GM18507 (cell line): ENCODE data around the gene RAB11FIP4.

Source experiments
- DNase-seq: peaks from one replicate; pipeline ENCODE4 v3.0.0; 2011; ENCODE audit warnings: low read depth; ENCODE audit not compliant: insufficient read length; ENCODE audit errors: extremely low spot score
- FAIRE-seq: peaks from 2 replicates; lab custom pipeline; 2011; peaks lifted over from hg19 to GRCh38; lab: Jason Lieb, UNC

The RAB11FIP4 gene

DNA sequence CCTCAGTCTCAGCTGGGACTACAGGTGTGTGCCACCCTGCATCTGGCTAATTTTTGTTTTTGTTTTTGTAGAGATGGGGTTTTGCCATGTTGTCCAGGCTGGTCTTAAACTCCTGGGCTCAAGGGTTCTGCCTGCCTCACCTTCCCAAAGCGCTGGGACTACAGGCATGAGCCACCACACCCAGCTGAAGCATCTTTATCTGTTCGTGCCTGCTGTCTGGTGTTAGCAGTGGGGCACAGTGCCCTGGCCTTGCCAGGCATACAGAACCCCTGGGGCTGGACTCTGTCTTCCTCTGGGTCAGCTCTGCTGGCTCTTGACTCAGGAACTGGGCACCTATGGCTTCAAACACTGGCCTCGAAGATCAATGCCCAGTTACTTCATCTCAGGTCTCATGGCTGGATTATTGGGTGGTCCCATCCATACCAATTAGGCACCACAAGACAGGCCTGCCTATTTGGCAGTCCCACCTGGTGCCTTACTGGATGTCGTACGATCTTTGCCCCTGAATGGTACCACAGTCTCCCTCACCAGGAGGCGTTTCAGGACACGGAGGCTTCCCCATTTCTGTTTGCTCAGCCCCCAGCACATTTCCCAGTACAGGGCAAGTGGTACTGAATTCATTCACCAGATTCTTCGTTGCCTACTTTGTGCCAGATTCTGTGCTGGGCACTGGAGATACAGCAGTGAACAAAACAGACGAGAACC lies 99.3 kb downstream of the RAB11FIP4 start:
- no peak for FAIRE-seq
- no peak for DNase-seq

DNA sequence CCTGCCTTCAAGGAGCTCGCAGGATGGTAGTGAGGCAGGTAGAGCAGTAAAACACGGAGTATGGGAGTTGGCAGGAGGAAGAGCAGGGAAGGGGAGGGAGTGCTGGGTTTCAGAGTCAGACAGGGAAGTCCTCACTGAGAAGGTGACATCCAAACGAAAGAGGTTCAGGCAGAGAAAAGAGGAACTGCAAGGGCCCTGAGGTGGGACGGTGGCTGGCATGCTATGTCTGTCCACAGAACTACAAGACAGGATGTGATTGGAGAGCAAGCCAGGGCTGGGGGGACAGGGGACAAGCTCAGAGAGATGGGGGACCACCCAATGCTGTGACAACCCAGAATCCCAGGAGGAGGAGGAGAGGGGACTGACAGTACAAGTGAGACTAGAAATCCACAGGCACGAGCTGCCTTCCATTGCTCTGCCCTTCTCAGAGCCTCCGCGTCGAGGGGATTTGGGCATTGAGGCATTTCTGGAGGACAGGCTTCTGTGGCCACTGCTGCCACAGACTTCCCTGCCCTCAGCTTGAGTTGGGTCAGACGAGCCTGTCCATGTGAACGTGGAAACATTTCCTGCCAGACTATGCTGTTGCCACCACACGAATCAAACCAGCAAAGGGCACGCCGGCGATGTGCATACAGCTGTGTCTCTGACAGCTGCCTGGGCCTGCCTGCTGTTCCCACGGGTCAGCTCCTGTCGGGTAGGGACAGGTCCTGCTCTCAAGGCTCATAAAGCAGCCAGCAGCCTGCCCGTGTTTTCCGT lies 100.1 kb downstream of the RAB11FIP4 start:
- DNase-seq (no peak), FAIRE-seq (peak; percentile 94)

DNA sequence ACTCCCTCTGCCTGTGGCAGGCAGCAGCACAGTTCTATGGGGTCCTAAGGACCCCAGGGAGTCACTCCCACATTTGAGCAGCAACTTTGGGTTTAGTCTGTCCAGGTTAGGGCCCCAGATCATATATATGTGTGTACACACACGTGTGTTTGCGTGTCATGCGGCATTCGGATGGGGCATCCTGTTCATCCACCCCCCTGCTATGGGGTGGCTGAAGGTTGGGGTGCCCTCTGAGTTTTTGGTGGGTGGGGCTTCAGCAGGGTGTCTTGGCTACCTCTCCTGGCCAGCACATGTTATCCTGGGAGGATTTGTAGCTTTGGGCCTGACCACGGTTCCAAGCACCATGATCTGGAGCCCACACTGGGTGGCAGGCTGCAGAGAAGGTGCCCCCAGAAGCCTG lies 100.7 kb downstream of the RAB11FIP4 start:
- FAIRE-seq (no peak), DNase-seq (no peak)

DNA sequence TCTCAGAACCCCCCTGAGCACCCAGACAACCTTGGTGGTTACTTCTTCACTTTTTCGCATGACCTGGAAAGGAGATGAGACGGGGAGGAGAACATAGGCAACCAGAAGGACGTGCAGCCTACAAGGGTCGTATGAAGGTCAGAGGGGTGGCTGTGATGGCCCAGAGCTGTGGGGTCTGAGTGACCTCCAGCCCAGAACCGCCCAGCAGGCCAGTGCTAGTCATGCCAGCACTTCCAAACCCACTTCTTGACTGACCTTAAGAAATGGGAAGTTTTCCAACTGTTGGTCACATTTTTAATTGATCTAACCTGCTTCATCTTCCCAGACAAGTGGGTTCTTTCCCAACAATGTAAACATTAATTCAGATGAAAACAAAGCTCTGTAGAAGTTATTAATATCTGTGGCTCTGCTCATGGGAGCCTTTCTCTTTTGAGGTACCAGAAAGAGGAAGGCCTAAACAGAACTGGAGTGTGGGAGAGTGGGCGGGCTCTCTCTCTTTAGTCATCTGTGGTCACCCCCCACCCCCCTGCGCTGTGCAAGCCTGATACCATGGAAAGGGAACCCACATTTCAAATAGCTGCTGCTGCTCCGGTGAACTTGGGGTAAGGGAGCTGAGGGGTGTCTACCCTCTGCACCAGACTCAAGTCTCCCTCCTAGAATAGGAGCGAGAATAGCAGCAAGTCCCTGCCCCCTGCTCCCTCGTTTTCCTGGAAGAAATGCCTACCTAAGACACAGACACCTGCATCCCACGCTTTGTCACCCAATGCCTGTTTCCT lies 101.6 kb downstream of the RAB11FIP4 start:
- DNase-seq (no peak), FAIRE-seq (peak; percentile 92)

DNA sequence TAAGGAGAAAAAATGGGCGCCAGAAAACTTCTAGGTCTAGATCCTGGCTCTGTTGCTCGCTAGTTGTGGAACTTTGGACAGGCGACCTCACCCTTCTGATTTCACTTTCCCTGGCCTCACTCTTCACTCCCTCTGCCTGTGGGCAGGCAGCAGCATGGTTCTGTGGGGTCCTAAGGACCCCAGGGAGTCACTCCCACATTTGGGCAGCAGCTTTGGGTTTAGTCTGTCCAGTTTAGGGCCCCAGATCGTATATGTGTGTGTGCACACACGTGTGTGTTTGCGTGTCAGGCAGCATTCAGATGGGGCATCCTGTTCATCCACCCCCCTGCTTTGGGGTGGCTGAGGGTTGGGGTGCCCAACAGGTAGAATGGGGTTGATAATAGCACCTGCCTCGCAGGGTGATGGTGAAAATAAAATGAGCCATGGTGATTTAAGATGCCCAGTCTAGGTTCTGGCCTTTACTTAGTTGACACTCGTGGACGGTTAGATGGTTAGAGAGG lies 102.2 kb downstream of the RAB11FIP4 start:
- FAIRE-seq, result no peak
- no peak for DNase-seq

DNA sequence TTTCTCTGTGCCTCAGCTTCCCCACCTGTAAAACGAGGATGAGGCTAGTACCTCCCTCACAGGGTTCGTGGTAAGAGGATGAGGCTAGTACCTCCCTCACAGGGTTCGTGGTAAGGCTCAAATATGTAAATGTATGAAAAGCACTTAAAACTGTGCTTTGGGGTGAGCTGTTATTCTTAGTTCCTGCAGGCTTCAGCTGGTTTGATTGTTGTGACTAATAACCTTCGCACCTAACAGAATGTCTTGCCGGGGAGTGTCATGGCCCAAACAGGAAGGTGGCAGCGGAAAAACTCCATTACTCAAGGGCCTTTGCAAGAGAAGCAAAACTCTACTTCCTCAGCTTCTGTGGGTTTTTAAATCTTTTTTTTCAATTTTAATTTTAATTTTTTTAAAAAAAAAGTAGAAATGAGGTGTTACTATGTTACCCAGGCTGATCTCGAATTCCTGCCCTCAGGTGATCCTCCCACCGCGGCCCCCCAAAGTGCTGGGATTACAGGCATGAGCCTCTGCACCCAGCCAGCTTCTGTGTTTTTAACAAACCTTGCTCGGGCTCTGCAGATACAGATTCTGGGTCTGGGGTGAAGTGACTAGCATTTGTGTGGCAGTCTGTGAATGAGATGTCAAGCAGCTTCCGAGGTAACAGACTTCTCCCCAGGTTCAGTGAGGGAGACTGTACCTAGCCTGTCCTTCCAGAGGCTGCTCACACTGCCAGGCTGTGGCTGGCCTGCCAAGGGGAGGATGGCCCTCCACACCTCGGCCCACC lies 103.0 kb downstream of the RAB11FIP4 start:
- no peak for DNase-seq
- FAIRE-seq, result peak; percentile 94

DNA sequence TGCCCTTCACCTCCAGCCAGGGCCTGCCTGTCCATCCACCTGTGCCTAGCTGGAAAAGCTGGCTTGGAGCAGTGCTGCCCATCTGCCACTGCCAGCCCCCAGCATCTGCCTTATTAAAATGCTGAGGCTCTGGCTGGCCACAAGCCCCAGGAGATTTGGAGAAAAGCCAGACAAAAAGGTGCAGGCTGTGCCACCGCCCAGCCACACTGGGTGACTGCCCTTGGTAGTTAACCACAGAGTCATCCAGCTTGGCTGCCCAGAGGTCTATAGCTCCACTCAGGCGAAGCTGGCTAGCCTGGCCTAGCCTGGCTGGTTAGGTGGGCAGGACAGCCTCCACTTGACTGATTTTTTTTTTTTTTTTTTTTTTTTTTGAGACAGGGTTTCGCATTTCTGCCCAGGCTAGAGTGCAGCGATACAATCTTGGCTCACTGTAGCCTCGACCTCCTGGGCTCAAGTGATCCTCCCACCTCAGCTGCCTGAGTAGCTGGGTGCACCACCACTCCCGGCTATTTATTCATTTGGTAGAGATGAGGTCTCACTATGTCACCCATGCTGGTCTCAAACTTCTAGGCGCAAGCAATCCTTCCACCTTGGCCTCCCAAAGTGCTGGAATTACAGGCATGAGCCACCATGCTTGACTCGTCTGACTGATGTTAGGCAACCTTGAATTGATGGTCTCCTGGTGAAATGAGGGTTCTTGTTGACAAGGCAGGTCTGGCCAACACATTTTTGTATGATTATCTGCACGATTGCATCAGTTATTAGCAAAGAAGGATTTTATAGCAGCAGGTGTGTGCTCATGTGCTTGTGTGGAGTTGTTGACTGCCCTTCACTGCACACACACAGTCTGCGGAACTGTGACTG lies 103.8 kb downstream of the RAB11FIP4 start:
- FAIRE-seq (peak; percentile 76), DNase-seq (no peak)

DNA sequence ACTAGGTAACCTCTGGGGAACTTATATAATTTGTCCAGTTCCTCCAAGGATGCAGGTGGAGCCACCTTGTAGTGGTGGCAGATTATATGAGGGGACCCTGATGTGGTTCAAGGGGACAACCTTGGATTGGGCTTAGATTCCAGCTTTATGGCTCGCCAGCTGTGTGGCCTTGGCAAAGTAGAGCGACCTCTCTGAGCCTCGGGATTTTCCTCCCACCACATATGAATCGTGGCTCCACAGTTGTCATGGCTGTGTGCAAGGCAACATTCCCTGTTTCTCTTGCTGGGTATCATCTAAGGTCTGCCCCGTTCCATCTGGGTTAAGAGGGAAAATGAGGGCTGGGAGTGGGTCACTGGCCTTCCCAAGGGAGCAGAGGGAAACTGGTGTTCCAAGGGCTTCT lies 104.6 kb downstream of the RAB11FIP4 start:
- no peak for DNase-seq
- no peak for FAIRE-seq

DNA sequence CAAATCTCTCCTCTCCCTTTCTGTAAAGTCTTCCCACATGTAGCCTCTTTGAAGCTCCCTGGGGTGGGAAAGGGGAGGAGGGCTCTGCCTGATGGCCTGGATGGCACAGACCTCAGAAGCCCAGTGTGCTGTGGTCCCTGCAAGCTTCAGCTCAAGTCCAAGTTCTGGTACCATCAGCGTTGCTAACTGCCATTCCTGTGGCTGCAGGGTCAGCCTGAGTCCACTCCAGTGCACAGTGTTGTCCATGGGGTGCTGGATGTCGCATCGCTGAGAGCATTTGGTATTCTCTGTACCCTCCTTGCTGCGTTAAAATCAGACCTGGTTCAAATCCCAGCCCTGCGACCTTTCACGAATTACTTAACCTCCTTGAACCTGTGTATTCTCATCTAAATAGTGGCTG lies 105.1 kb downstream of the RAB11FIP4 start:
- no peak for FAIRE-seq
- no peak for DNase-seq

DNA sequence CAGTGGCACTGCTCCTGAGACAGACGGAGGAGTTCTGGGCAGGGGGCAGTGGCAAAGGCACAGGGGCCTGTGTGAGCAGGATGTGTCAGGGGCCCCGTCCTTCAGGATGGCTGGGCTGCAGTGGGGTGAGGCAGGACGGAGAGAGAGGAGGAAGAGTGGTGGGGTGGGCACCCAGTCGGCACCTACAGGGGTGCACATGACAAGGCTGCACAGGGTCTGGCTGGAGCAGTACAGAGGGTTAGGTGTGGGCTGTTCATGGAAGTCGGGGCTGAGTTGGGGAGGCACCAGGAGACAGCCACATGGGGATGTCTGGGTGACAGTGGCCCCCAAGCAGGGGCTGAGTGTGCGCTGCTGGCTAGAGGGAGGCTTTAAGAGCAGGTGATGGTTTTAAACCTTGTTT lies 106.0 kb downstream of the RAB11FIP4 start:
- FAIRE-seq, result no peak
- no peak for DNase-seq

DNA sequence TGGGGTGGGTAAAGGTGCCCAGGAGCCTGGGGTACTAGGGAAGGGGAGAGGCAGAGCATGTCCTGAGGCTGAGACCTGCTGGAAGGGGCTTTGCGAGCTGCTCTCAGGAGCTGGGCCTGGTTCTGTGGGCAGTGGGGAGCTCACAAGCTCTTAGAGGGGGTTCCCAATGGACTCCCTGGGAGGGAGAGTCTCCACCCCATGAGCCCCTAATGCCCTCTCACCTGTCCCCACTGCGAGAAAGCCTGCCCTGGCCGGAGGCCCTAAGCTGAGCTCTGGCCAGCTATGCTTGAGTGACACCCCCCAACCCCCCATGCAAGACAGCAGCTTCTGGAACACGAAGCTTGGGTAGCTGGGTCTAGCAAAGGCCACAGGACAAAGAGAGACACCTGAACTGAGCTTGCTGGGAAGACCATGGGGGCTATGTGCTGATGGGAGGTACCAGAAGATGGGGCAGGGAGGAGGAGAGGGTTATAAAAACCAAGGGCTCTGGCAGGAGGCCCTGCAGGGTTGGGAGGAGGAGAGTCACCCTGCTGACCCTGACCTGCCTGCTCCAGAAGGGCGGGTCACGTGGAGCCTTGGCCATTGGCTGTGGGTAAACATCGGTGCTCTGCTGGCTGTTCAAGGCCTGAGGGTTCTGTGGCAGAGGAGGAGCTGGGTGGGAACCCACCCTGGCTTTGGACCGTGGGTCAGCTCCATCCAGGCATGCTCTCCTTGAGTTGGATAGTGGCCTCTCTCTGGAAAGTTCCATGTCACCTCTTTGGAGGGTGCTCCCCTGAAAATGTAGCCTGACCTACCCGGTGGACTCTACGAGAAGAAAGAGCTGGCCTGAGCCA lies 106.7 kb downstream of the RAB11FIP4 start:
- DNase-seq (no peak), FAIRE-seq (no peak)

DNA sequence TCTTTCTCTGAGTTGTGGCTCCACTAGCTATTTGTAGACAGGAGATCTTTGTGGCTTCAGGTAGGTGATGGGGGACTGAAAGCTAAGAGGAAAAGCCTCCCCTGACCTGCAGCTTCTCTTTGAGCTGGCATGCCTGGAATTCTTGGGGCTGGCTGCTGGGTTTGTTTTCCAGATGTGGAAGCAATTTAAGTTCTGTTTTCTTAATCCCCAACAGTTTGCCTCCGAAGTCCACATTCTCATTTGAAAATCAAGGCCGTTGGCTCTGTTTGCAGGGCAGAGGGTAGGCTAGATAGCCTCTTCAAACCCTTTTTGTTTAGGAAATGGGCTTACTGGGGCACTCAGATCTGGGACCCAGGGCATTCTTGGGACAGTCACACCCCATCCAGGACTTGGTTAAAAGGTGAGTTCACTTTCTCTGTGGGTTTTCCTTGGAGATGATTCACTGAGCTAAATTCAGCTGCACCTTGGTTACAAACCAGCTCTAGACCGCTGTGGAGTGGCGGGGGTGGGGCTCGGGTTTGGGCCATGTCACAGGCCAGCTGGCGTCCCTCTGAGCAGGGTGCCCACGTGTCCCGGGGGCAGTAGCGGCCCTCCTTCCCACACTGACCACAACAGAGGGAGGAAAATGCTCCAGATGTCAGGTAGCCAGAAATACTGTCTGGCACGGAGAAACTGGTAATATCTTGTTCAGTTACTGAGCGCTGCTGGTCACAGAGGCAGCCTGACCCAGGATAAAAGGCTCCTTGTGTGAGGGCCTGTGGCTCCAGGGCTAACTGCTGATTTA lies 108.5 kb downstream of the RAB11FIP4 start:
- DNase-seq (no peak), FAIRE-seq (no peak)

DNA sequence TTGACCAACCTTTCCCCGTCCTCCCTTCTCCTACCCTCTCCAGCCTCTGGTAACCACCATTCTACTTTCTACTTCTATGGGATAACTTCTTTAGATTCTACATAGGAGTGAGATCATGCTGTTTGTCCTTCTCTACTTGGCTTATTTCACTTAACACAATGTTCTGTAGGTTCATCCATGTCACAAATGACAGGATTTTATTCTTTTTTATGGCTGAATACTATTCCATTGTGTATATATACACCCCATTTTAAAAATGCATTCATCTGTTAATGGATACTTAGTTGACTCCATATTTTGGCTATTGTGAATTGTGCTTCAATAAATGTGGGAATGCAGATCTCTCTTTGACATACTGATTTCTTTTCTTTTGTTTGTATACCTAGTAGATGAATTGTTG lies 115.0 kb downstream of the RAB11FIP4 start:
- DNase-seq (no peak), FAIRE-seq (no peak)

DNA sequence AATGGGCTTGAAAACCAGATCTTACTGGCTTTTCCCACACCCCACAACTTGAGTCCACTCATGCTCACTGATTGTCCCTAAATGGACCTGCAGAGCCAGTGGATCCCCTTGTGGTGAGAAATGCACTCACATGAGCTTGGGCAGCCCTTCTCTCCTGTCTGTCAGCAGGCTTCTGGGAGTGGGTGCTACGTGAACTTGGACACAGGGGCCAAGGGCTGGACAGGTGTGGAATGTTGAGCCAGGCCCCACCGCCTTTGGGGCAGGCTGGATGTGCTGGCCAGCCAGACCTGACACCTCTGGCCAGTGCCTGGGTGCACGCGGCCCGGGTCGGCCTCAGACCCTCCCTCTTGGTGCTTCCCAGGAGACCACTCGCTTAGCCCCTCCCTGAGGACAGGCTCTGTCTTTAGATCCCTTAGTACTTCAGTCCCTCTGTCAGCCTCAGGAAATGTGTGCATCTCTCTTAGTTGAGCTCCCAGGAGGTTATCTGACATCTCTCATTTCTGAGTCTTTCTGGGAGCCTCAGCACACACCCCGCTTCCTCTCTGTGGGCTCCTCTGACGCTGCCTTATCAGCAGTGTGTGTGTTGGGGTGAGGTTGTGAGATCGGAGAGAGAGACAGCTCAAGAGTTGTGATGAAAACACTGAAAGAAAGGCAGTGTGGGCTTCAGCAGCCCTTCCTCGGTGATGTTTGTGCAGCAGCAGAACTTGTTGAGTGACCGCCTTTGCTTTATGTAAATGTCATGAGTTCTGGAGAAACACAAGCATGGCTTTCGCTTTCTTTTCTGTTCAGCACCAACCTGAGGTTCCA lies 117.0 kb downstream of the RAB11FIP4 start:
- FAIRE-seq (peak; percentile 97), DNase-seq (no peak)

DNA sequence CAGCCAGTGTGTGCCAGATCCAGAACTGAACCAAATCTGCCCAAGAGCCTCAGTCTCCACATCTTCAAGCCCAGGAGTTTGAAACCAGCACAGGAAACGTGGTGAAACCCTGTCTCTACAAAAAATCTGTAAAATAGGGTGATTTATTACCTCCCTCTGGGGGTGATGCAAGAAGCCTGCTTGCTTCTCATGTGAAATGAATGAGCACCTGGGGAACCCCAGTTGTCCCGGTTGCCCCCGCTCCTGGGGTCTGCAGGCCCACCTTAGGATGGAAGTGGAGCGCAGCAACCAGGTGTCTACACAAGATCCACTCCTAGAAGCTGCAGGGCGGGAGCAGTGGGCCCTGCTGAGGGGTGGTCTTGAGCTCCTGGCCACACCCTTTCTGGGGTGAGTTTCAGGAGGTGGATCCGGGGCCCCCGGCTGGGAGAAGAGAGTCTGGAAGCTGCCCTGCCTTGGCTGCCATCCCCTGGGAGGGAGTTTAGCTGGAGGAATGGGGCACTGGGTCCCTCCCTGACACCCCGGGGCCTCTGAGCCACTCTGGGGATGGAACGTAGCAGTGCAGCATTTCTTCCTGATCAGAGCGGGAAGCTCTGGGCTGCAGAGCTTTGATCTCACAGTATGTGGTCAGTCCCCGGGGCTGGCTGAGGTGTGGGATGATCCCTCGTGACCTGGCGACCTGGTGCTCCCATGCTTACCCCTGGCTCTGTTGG lies 117.8 kb downstream of the RAB11FIP4 start:
- no peak for FAIRE-seq
- DNase-seq, result no peak

DNA sequence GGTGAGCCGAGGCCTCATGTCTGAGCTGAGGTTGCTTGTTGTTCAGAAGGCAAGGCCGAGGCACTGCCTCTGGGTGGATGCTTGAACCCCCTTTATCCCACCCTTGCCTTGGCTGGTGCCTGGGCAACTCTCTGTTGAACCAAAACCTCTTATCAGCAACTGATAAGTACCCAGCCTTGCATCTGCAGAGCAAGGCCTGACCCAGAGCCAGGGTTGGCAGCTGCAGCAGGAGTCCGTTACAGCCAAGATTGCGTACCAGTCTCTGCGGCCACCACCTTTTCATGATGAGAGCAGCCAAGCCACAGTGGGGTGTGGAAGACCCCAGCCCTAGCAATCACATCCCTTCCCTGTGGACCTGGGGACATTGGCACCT lies 118.3 kb downstream of the RAB11FIP4 start:
- no peak for FAIRE-seq
- no peak for DNase-seq
